Neural cell (in vitro differentiated cells): ENCODE data around the gene MED13. TPM values are rescaled to one million over a fixed set of nuclear protein-coding genes. Genes with fewer than 3 reads are reported as not detected.

ENCODE experiments used
- H2AFZ ChIP-seq: fragments of 200-600, 300-800 bp; sonication (generic), shearing (Covaris generic); 2 replicates; pipeline ENCODE4 v1.6.0; 2014; ENCODE audit warnings: low read depth, mild to moderate bottlenecking, antibody characterized with exemption, low read length, moderate library complexity
- H3F3A ChIP-seq: fragments of 200-600 bp; shearing (Covaris generic); 2 replicates; pipeline ENCODE4 v1.6.1; 2016; ENCODE audit warnings: mild to moderate bottlenecking, moderate library complexity, mixed read lengths, antibody characterized with exemption, low read length; ENCODE audit not compliant: insufficient read depth, poor library complexity, severe bottlenecking
- H3K27ac ChIP-seq: fragments of 200-600, 300-800 bp; sonication (generic), shearing (Covaris generic); 2 replicates; pipeline ENCODE4 v1.5.1; 2014; ENCODE audit warnings: mild to moderate bottlenecking, low read length, moderate library complexity
- H3K27me3 ChIP-seq: fragments of 300-800, 200-600 bp; sonication (generic), shearing (Covaris generic); 2 replicates; pipeline ENCODE4 v1.6.0; 2014; ENCODE audit warnings: mild to moderate bottlenecking, low read depth, low read length, moderate library complexity; ENCODE audit not compliant: insufficient read depth
- H3K36me3 ChIP-seq: fragments of 300-800, 200-600 bp; sonication (generic), shearing (Covaris generic); 2 replicates; pipeline ENCODE4 v1.5.1; 2014; ENCODE audit warnings: mild to moderate bottlenecking, antibody characterized with exemption, low read length, moderate library complexity; ENCODE audit not compliant: insufficient read depth
- H3K4me2 ChIP-seq: fragments of 300-800, 200-600 bp; sonication (generic), shearing (Covaris generic); 2 replicates; pipeline ENCODE4 v1.6.0; 2014; ENCODE audit warnings: mild to moderate bottlenecking, low read length
- H3K4me3 ChIP-seq: fragments of 300-800, 200-600 bp; sonication (generic), shearing (Covaris generic); 2 replicates; pipeline ENCODE4 v1.5.1; 2014; ENCODE audit warnings: mild to moderate bottlenecking, low read length, moderate library complexity
- H3K79me2 ChIP-seq: fragments of 200-600 bp; shearing (Covaris generic); replicated peaks from 2 replicates; pipeline ENCODE4 v1.6.0; 2014; ENCODE audit warnings: mild to moderate bottlenecking, low read length, moderate library complexity; ENCODE audit not compliant: insufficient read depth
- H3K9ac ChIP-seq: fragments of 300-800, 200-600 bp; sonication (generic), shearing (Covaris generic); 2 replicates; pipeline ENCODE4 v1.6.1; 2016; ENCODE audit warnings: mild to moderate bottlenecking, low read length, mixed read lengths
- H3K9me2 ChIP-seq: fragments of 200-600 bp; shearing (Covaris generic); 2 replicates; pipeline ENCODE4 v1.6.1; 2016; ENCODE audit warnings: mild to moderate bottlenecking, low read length, mixed read lengths; ENCODE audit not compliant: insufficient read depth
- H3K9me3 ChIP-seq: fragments of 200-600, 300-800 bp; sonication (generic), shearing (Covaris generic); 2 replicates; pipeline ENCODE4 v1.6.1; 2016; ENCODE audit warnings: mild to moderate bottlenecking, mixed run types, low read length, moderate library complexity, mixed read lengths
- H4K20me1 ChIP-seq: fragments of 200-600 bp; shearing (Covaris generic); 2 replicates; pipeline ENCODE4 v1.6.1; 2016; ENCODE audit warnings: mild to moderate bottlenecking, mixed run types; ENCODE audit not compliant: insufficient read depth
- CTCF ChIP-seq: fragments of 450-650 bp; IDR thresholded peaks from 2 replicates; pipeline ENCODE4 v1.5.1; 2014; ENCODE audit warnings: antibody characterized with exemption, mild to moderate bottlenecking, moderate library complexity; ENCODE audit not compliant: poor library complexity, severe bottlenecking
- EP300 ChIP-seq: fragments of 450-650 bp; conservative IDR thresholded peaks from 2 replicates; pipeline ENCODE4 v1.6.1; 2014; ENCODE audit warnings: antibody characterized with exemption, mild to moderate bottlenecking, moderate library complexity; ENCODE audit not compliant: poor library complexity, severe bottlenecking
- EZH2 ChIP-seq: fragments of 200-600, 300-800 bp; shearing (Covaris generic), sonication (generic); IDR thresholded peaks from 2 replicates; pipeline ENCODE4 v1.6.1; 2014; ENCODE audit warnings: antibody characterized with exemption, low read length, borderline replicate concordance, mild to moderate bottlenecking; ENCODE audit not compliant: insufficient read depth, poor library complexity, severe bottlenecking
- MXI1 ChIP-seq: fragments of 450-650 bp; conservative IDR thresholded peaks from 2 replicates; pipeline ENCODE4 v1.6.1; 2014; ENCODE audit warnings: antibody characterized with exemption, mild to moderate bottlenecking; ENCODE audit not compliant: poor library complexity, severe bottlenecking
- POLR2AphosphoS5 ChIP-seq: IDR thresholded peaks from 2 replicates; pipeline ENCODE4 v1.6.1; 2012
- RAD21 ChIP-seq: fragments of 450-650 bp; conservative IDR thresholded peaks from 2 replicates; pipeline ENCODE4 v1.6.1; 2014; ENCODE audit warnings: antibody characterized with exemption, mild to moderate bottlenecking, moderate library complexity
- REST ChIP-seq: IDR thresholded peaks from 2 replicates; pipeline ENCODE4 v1.6.1; 2012; ENCODE audit warnings: borderline replicate concordance
- SMC3 ChIP-seq: fragments of 450-650 bp; conservative IDR thresholded peaks from 2 replicates; pipeline ENCODE4 v1.6.1; 2014; ENCODE audit warnings: antibody characterized with exemption, mild to moderate bottlenecking, moderate library complexity; ENCODE audit not compliant: poor library complexity
- TAF1 ChIP-seq: IDR thresholded peaks from 2 replicates; pipeline ENCODE4 v1.6.1; 2012; ENCODE audit warnings: low read depth
- polyA plus RNA-seq: library from polyadenylated mRNA; depleted of rRNA; stranded (reverse); fragments of >200 nt; gene quantifications from 2 replicates; pipeline ENCODE4 v1.2.3, GENCODE V29; 2014

The MED13 gene
- polyA plus RNA-seq, 1 donor from 2014 or later, result 22.6 TPM

GRCh38 chr17:61984821-61985220, 80.3 kb downstream of the MED13 start:
- Histone ChIP-seq H2AFZ (no peak overlapping the region), H4K20me1 (no peaks in the 10 kb centered on the region), H3K9me2 (no peaks in the 10 kb centered on the region), H3K4me3 (no peak overlapping the region), H3K27me3 (no peaks in the 10 kb centered on the region), H3K36me3 (peaks cover 4% of the 10 kb centered on the region), H3K9me3 (no peaks in the 10 kb centered on the region), H3K4me2 (no peak overlapping the region), H3K9ac (no peak overlapping the region), H3K27ac (no peak overlapping the region), H3K79me2 (peaks cover 5% of the 10 kb centered on the region), H3F3A (no peaks in the 10 kb centered on the region)
- TF ChIP-seq SMC3, result no peak
- no peak for TF ChIP-seq TAF1
- TF ChIP-seq RAD21, result no peak
- no peak for TF ChIP-seq POLR2AphosphoS5
- TF ChIP-seq MXI1, result no peak
- TF ChIP-seq EZH2, result no peak
- no peak for TF ChIP-seq EP300
- TF ChIP-seq CTCF, result no peak
- TF ChIP-seq REST, result no peak

GRCh38 chr17:61981323-61981722, 83.8 kb downstream of the MED13 start:
- Histone ChIP-seq H3K27ac (no peak overlapping the region), H3K79me2 (peaks cover 5% of the 10 kb centered on the region), H2AFZ (no peak overlapping the region), H4K20me1 (no peaks in the 10 kb centered on the region), H3K9me3 (no peaks in the 10 kb centered on the region), H3K36me3 (no peaks in the 10 kb centered on the region), H3K4me3 (no peak overlapping the region), H3K4me2 (no peak overlapping the region), H3K9ac (no peak overlapping the region), H3F3A (no peaks in the 10 kb centered on the region), H3K27me3 (no peaks in the 10 kb centered on the region), H3K9me2 (no peaks in the 10 kb centered on the region)
- TF ChIP-seq TAF1 (no peak), CTCF (no peak), EZH2 (no peak), MXI1 (no peak), RAD21 (no peak), POLR2AphosphoS5 (no peak), SMC3 (no peak), EP300 (no peak), REST (no peak)
